Thoracic aorta endothelial cell (primary cell): ENCODE measurements around the gene ELOVL7. TPM values are rescaled to one million over a fixed set of nuclear protein-coding genes. Genes with fewer than 3 reads are reported as not detected.

Source experiments
- total RNA-seq: library from RNA; depleted of rRNA; stranded (reverse); fragments of >200 nt; gene quantifications from 2 replicates; pipeline ENCODE4 v1.2.3, GENCODE V29; 2012

Gene ELOVL7
- total RNA-seq = 0.07 and 0.13 TPM in 2 replicates

GRCh38 chr5:60843936-60844905 is at the start of gene ELOVL7:
Gene ELOVL7 (minus strand): TSS chr5:60844269. CDS start chr5:60787397, 56,872 bp downstream.

Other genes starting within 250 kb of the ELOVL7 start
- gene DEPDC1B, start 144.1 kb downstream of the ELOVL7 start, total RNA-seq = 22.3 and 32.4 TPM in 2 replicates
- 21.5 and 39.1 TPM in 2 replicates for gene ERCC8, start 100.8 kb upstream of the ELOVL7 start, total RNA-seq
- gene NDUFAF2, start 100.9 kb upstream of the ELOVL7 start, total RNA-seq = 30.7 and 42.9 TPM in 2 replicates